MCF 10A (cell line): Measurements from ENCODE around the gene ZNF740. TPM values are rescaled to one million over a fixed set of nuclear protein-coding genes. Genes with fewer than 3 reads are reported as not detected.
"Not testable (repeated sequence)": the region's sequence is repeated elsewhere in the genome, so short reads cannot be mapped to it uniquely, and the experiment has no call there.

Experiments
- BruUV-seq: library from RNA; stranded (reverse); fragments of 400-500 nt; replicated peaks from 2 replicates; lab custom pipeline; 2021; lab: Mats Ljungman, UMichigan
- CTCF ChIA-PET: fragments of 300-600 bp; sonication (Branson Sonifier 250); formaldehyde crosslinking; extraction: SDS; loops from one replicate; lab custom pipeline; 2021; ENCODE audit warnings: antibody characterized with exemption, inconsistent platforms; lab: Yijun Ruan, JAX
- POLR2A ChIA-PET: fragments of 300-600, 350-650 bp; sonication (Branson Sonifier 250); formaldehyde crosslinking; extraction: SDS; loops from one replicate; lab custom pipeline; 2020; ENCODE audit warnings: antibody characterized with exemption, inconsistent platforms; lab: Yijun Ruan, JAX
- DNase-seq: peaks from one replicate; pipeline ENCODE4 v3.0.0-alpha.2; 2018; ENCODE audit not compliant: unreplicated experiment
- H3K27ac Mint-ChIP-seq: one replicate; pipeline ENCODE4 v1.8.0; 2022; ENCODE audit warnings: mild to moderate bottlenecking, low read depth, mixed read lengths; ENCODE audit not compliant: unreplicated experiment
- H3K27me3 Mint-ChIP-seq: one replicate; pipeline ENCODE4 v1.8.0; 2022; ENCODE audit warnings: mixed read lengths; ENCODE audit not compliant: insufficient read depth, unreplicated experiment
- H3K36me3 Mint-ChIP-seq: one replicate; pipeline ENCODE4 v1.8.0; 2022; ENCODE audit warnings: mild to moderate bottlenecking, moderate library complexity, mixed read lengths; ENCODE audit not compliant: insufficient read depth, unreplicated experiment
- H3K4me1 Mint-ChIP-seq: one replicate; pipeline ENCODE4 v1.8.0; 2022; ENCODE audit warnings: mixed read lengths; ENCODE audit not compliant: insufficient read depth, unreplicated experiment
- H3K4me3 Mint-ChIP-seq: one replicate; pipeline ENCODE4 v1.8.0; 2022; ENCODE audit warnings: mild to moderate bottlenecking, moderate library complexity, mixed read lengths; ENCODE audit not compliant: unreplicated experiment
- H3K9me3 Mint-ChIP-seq: one replicate; pipeline ENCODE4 v1.8.0; 2022; ENCODE audit warnings: mixed read lengths; ENCODE audit not compliant: unreplicated experiment
- intact Hi-C: fragments of 100-400 bp; cut with micrococcal nuclease; formaldehyde crosslinking; loops from 2 replicates; pipeline ENCODE4 v1.14.1; 2022
- total RNA-seq: library from RNA; stranded (reverse); gene quantifications from 2 replicates; pipeline ENCODE4 v1.2.3, GENCODE V29; 2022
- TF ChIP-seq, protein P1 (sequence below): fragments of 200-600 bp; IDR thresholded peaks from one replicate; pipeline ENCODE4 v1.8.0; 2022; ENCODE audit warnings: antibody characterized with exemption, mild to moderate bottlenecking; ENCODE audit not compliant: unreplicated experiment

Gene ZNF740
- total RNA-seq, 1 experiment from 2014 or later, result 36.2 TPM

GRCh38 chr12:53160000-53160399, 20.5 kb upstream of the ZNF740 start:
- ChIA-PET POLR2A (interaction anchor here (0.6 to 2.9 kb wide), 6 partner anchors 21 to 140 kb away, joined by 3 to 11 read pairs (median 4); partner anchors contain the start of genes CSAD, MYG1 and ZNF740), CTCF (interaction anchor here (0.6 to 4.6 kb wide), 42 partner anchors 8 to 918 kb away, joined by 3 to 54 read pairs (median 4); partner anchors contain the start of genes CSAD, ESPL1, MYG1 and PFDN5)
- DNase-seq, result no peak
- Mint-ChIP-seq H3K27me3 (no peaks in the 10 kb centered on the region), H3K4me1 (peaks cover 8% of the 10 kb centered on the region), H3K36me3 (peaks cover 7% of the 10 kb centered on the region), H3K27ac (no peak overlapping the region), H3K4me3 (no peak overlapping the region), H3K9me3 (no peaks in the 10 kb centered on the region)
- BruUV-seq, result no TSS peak
- intact Hi-C loops, result loop anchor here (1.0 kb wide), 2 partner anchors 30 to 127 kb away; no protein-coding TSS in a partner anchor
- TF ChIP-seq, protein P1, sequence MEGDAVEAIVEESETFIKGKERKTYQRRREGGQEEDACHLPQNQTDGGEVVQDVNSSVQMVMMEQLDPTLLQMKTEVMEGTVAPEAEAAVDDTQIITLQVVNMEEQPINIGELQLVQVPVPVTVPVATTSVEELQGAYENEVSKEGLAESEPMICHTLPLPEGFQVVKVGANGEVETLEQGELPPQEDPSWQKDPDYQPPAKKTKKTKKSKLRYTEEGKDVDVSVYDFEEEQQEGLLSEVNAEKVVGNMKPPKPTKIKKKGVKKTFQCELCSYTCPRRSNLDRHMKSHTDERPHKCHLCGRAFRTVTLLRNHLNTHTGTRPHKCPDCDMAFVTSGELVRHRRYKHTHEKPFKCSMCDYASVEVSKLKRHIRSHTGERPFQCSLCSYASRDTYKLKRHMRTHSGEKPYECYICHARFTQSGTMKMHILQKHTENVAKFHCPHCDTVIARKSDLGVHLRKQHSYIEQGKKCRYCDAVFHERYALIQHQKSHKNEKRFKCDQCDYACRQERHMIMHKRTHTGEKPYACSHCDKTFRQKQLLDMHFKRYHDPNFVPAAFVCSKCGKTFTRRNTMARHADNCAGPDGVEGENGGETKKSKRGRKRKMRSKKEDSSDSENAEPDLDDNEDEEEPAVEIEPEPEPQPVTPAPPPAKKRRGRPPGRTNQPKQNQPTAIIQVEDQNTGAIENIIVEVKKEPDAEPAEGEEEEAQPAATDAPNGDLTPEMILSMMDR, result no peak

- no peak overlapping the region for H3K4me3 Mint-ChIP-seq
- H3K36me3 Mint-ChIP-seq, result peaks cover 7% of the 10 kb centered on the region
- POLR2A ChIA-PET, result interaction anchor here (0.5 to 2.9 kb wide), 4 partner anchors 20 to 131 kb away, joined by 3 to 11 read pairs (median 3); partner anchors contain the start of genes CSAD and ZNF740
- H3K9me3 Mint-ChIP-seq, result no peaks in the 10 kb centered on the region
- no peaks in the 10 kb centered on the region for H3K27me3 Mint-ChIP-seq
- H3K27ac Mint-ChIP-seq, result no peak overlapping the region
- H3K4me1 Mint-ChIP-seq, result peaks cover 8% of the 10 kb centered on the region
- no peak for DNase-seq
- CTCF ChIA-PET, result interaction anchor here (0.6 to 4.6 kb wide), 23 partner anchors 9 to 264 kb away, joined by 3 to 54 read pairs (median 5); partner anchors contain the start of genes CSAD, ESPL1, MYG1 and PFDN5
- TF ChIP-seq, protein P1, result no peak
- intact Hi-C loops, result no loop called here
- BruUV-seq, result no TSS peak
Observed at GRCh38 chr12:53160673-53161072, 19.8 kb upstream of the ZNF740 start.

DNA sequence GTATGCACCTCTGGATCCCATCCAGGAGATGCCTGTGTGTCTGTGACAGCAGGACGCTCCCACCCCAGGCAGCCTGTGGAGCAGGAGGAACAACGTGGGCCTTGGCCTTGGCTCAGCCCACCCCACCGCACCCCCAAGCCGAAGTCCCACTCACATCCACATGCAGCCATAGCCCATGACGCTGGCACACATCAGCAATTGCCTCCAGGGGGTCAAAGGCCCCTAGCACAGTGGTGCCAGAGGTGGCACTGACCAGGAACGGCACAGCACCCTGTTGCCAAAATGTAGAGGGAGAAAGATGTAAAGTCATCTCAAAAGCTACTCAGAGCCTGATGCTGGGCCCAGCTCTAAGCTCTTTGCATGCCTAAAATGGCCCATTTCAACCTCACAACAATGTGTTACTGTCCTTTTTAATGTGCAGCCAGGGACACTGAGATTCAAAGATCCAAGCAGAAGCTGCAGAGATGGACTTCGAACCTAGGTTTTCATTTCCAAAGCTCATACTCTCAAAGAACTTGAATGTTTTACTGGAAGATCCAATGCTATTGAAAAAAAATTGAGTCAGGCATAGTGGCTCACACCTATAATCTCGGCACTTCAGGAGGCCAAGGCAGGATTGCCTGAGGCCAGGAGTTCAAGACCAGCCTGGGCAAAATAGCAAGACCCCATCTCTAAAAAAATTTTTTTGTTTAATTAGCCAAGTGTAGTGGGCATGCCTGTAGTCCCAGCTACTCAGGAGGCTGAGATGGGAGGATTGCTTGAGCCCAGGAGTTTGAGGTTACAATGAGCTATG, 19.2 kb upstream of the ZNF740 start:
- no peak overlapping the region for H3K4me3 Mint-ChIP-seq
- TF ChIP-seq, protein P1, result no peak
- no peaks in the 10 kb centered on the region for H3K27me3 Mint-ChIP-seq
- H3K4me1 Mint-ChIP-seq, result peaks cover 8% of the 10 kb centered on the region
- ChIA-PET CTCF (interaction anchor here (0.6 to 4.6 kb wide), 12 partner anchors 12 to 137 kb away, joined by 3 to 54 read pairs (median 8); partner anchors contain the start of genes CSAD, MYG1 and ZNF740), POLR2A (interaction anchor here (0.5 to 2.9 kb wide), 2 partner anchors 19 to 35 kb away, joined by 3 to 11 read pairs; partner anchors contain the start of genes CSAD and ZNF740)
- H3K9me3 Mint-ChIP-seq, result no peaks in the 10 kb centered on the region
- no TSS peak for BruUV-seq
- intact Hi-C loops, result no loop called here
- no peak overlapping the region for H3K27ac Mint-ChIP-seq
- no peak for DNase-seq
- peaks cover 7% of the 10 kb centered on the region for H3K36me3 Mint-ChIP-seq

DNA sequence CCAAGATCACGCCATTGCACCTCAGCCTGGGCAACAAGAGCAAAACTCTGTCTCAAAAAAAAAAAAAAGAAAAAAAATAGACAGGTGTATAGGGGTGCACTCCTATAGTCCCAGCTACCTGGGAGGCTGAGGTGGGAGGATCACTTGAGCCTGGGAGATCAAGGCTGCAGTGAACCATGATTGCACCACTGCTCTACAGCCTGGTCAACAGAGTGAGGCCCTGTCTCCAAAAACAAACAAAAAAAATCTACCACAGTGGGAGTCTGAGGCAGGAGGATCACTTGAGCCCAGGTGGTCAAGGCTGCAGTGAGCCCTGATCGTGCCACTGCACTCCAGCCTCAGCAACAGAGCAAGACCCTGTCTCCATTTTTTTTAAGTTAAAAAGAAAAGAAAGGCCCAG, 17.5 kb upstream of the ZNF740 start:
- H3K36me3 Mint-ChIP-seq, H3K9me3 Mint-ChIP-seq, H3K27me3 Mint-ChIP-seq, BruUV-seq, H3K4me3 Mint-ChIP-seq, H3K4me1 Mint-ChIP-seq, H3K27ac Mint-ChIP-seq, DNase-seq, intact Hi-C loops: not testable (repeated sequence)
- ChIA-PET CTCF (interaction anchor here (0.6 to 4.6 kb wide), 4 partner anchors 12 to 125 kb away, joined by 3 to 54 read pairs (median 8); no protein-coding TSS in a partner anchor), POLR2A (interaction anchor here (0.7 kb wide), 1 partner anchor 22 kb away, joined by 3 read pairs; no protein-coding TSS in a partner anchor)
